ENCODE results near the gene CDH23.
A peak's percentile ranks its signal among the peaks of the same experiment; 100 is the strongest.

The CDH23 gene

GRCh38 chr10:71765176-71765904 lies 368.6 kb downstream of the CDH23 start:
- peak; percentile 51 for ATAC-seq

GRCh38 chr10:71765906-71766716 lies 369.4 kb downstream of the CDH23 start:
- no peak; the same call in 2 of the 3 replicates for ATAC-seq
- TF ChIP-seq GLIS3 (CRISPR knock-in tag; IDR thresholded peaks at IDR 0.05) (no peak), ZNF70 (CRISPR knock-in tag; IDR thresholded peaks at IDR 0.05) (no peak), PPARA (CRISPR knock-in tag; IDR thresholded peaks at IDR 0.05; ENCODE audit: borderline replicate concordance) (no peak), POU6F1 (CRISPR knock-in tag; IDR thresholded peaks at IDR 0.05; ENCODE audit: borderline replicate concordance, low read depth) (no peak), TSHZ2 (CRISPR knock-in tag; IDR thresholded peaks at IDR 0.05) (no peak)

More at GRCh38 chr10:71765176-71765904, 368.6 kb downstream of the CDH23 start:
- no peak for TF ChIP-seq ZNF565 (CRISPR knock-in tag; conservative IDR thresholded peaks at IDR 0.05; ENCODE audit: low read depth)
- TF ChIP-seq PPARA (CRISPR knock-in tag; IDR thresholded peaks at IDR 0.05; ENCODE audit: borderline replicate concordance): no peak
- TF ChIP-seq GLIS3 (CRISPR knock-in tag; IDR thresholded peaks at IDR 0.05): no peak
- no peak for TF ChIP-seq TOX (CRISPR knock-in tag; IDR thresholded peaks at IDR 0.05; ENCODE audit: borderline replicate concordance)
- no peak for TF ChIP-seq SNAI2 (CRISPR knock-in tag; IDR thresholded peaks at IDR 0.05)
- TF ChIP-seq ZC3H10 (CRISPR knock-in tag; IDR thresholded peaks at IDR 0.05): no peak
- no peak for TF ChIP-seq ZFP30 (CRISPR knock-in tag; IDR thresholded peaks at IDR 0.05)
- no peak for TF ChIP-seq TSHZ2 (CRISPR knock-in tag; IDR thresholded peaks at IDR 0.05)
- no peak for TF ChIP-seq CSDC2 (CRISPR knock-in tag; IDR thresholded peaks at IDR 0.05)
- no peak for TF ChIP-seq ZFP3 (CRISPR knock-in tag; IDR thresholded peaks at IDR 0.05)
- no peak for TF ChIP-seq ESRRG (CRISPR knock-in tag; IDR thresholded peaks at IDR 0.05)
- no peak for TF ChIP-seq OSR1 (CRISPR knock-in tag; IDR thresholded peaks at IDR 0.05)
- TF ChIP-seq ZNF8 (CRISPR knock-in tag; IDR thresholded peaks at IDR 0.05): no peak
- TF ChIP-seq PATZ1 (CRISPR knock-in tag; IDR thresholded peaks at IDR 0.05; ENCODE audit: borderline replicate concordance): no peak
- TF ChIP-seq RARB (CRISPR knock-in tag; IDR thresholded peaks at IDR 0.05): no peak
- TF ChIP-seq CREB5 (CRISPR knock-in tag; IDR thresholded peaks at IDR 0.05; ENCODE audit: low read depth): no peak
- no peak for TF ChIP-seq POU6F1 (CRISPR knock-in tag; IDR thresholded peaks at IDR 0.05; ENCODE audit: borderline replicate concordance, low read depth)
